CD4-positive, alpha-beta T cell treated with Interleukin-10 for 1 hour (primary cell): ENCODE data around the gene KCNMA1.
"Not testable (repeated sequence)": the region's sequence is repeated elsewhere in the genome, so short reads cannot be mapped to it uniquely, and the experiment has no call there.

ENCODE experiments used
- DNase-seq: peaks from one replicate; pipeline ENCODE4 v3.0.0-alpha.2; 2020

The KCNMA1 gene

DNA sequence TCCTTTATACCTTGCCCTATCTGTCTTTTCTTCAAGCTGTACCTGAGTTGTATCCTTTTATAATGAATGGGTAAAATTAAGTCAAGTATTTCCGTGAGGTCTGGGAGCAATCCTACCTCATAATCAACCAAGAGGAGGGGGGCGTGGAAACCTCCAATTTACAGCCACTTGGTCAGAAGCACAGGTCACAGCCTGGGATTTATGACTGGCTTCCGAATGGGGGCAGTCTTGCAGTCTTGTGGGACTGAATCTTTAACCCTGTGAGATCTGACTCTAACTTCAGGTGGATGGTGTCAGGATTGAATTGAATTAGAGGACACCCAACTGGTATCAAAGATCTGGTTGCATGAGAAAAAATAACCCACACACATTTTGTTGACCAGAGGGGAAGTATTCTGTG lies 23.5 kb upstream of the KCNMA1 start:
- DNase-seq = no peak

DNA sequence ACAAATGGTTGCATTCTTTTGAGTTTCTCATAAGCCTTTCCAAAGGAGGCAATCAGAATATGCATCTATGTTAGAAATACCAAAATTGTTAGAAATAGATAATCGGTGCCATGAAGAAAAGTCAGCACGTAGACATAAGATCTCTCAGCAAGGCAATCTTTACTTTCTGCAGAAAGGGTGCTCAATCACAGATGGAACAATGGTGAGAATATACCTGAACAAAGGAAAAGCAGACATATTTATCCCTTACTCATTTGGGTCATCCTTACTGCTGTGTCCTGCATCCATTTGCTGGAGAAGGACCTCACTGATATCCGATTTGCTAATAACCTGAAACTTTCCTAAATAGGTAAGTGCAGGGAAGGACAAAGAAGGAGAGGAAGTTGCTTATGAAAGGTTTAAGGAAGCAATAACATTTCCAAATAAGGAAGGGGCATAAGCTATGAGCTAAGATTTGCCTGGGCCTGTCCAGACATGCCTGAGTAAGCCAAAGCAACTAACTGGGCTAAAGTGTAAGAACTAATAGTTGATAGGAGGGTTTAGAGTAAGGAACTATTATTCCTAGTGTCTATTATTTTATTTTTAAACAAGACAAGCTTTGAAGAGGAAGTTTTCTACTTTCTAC lies 21.6 kb upstream of the KCNMA1 start:
- not testable (repeated sequence) for DNase-seq

DNA sequence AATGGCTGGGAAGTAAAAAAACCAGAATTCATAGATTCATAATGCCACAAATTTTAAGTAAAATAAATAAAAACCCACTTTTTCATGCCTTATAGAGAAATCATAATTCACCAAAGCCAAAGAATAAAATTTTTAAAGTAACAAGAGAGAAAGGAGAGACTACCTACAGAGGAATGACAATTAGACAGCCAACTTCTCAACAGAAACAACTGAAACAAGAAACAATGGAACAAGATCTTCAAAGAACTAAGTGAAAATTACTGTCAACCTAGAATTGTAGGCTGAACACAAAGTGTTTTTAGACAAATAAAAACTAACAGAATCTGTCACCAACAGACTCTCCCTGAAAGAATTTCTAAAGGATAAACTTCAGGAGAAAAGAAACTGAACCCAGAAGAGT lies 15.6 kb upstream of the KCNMA1 start:
- DNase-seq = no peak

DNA sequence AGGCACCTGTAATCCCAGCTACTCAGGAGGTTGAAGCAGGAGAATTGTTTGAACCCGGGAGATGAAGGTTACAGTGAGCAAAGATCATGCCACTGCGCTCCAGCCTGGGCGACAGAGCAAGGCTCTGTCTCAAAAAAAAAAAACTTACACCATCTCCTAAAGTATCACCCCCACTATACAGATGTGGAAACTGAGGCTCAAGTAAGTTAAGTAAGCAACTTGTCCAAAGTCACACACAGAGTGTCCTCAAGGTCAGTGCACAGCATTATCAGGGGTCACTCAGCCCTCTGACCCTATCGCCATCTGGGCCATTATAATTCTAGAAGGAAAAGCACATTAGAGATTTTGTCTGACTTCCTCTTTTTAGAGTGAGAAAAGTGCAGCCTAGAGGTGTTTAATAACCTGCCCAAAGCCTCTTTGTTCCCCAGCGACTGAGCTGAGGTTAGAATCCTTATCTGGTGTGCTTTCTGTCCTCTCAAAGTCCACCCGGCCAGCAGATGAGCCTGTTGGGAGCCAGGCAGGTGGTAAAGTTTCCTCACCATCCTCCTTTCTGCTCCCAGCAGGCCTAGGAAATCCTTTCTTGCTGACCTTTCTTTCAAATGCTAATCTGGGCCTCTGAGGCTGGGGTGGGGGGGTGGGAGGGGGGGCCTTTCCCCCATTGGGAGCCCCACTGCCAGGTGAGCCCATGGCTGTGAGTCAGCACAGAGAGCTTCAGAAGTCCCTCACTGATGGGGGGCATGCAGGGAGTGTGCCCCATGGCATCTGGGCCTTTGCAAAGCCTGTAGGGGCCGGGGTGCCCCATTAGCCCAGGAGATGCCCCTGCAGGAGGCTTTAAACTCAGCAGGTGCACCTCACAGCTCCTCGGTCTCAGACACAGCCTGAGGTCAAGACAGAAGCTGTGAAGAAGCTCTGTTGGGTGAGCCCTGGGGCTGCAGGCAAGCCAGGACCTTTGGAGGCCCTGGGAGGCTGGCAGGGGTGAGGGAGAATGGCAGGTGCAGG lies 12.0 kb upstream of the KCNMA1 start:
- DNase-seq = no peak

DNA sequence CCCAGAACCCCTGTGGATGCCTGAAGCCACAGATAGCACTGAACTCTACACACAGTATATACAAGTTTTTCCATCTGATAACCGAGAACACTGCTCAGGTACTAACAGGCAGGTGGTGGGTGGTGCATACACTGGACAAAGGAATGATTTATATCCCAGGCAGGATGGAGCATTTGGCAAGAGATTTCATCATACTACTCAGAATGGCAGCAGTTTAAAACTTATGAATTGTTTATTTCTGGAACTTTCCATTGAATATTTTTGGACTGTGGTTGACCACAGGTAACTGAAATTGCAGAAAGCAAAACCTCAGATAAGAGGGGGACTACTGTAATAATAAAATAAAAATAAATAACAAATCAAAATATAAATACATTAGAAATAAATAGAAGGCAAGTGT lies 10.9 kb upstream of the KCNMA1 start:
- DNase-seq = no peak

DNA sequence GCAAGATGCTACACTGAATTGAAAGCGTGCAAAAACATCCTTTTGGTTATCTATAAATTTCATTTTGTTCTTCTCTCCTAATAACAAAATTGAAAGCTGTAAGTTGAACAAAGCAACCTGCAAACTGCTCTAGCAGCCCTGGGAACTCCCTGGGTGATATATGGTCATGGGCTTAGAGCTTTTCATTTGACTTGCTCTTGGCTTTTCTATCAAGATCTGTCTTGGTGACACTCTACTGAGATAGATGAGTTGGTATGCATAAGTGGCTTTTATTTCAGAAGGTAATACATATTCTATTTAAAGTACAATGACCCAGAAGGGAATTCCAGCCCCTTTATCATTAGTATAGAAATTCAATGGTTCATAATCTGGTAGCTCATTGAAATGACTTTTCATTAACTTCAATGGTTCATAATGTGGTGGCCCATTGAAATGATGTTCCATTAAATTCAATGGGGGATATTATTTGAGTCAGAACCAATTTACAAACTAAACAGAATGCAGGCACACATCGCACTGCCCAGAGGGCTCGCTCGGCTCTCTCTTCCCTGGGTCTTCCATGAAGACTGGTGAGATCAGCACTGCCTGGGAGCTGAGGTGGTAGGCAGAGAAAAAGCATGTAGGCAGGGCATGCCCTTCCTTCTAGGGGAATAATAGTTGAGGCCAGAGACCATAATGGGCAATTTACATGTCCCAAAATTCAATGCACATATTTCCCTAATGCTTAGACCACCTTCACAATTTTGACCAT lies 10.1 kb upstream of the KCNMA1 start:
- no peak for DNase-seq

DNA sequence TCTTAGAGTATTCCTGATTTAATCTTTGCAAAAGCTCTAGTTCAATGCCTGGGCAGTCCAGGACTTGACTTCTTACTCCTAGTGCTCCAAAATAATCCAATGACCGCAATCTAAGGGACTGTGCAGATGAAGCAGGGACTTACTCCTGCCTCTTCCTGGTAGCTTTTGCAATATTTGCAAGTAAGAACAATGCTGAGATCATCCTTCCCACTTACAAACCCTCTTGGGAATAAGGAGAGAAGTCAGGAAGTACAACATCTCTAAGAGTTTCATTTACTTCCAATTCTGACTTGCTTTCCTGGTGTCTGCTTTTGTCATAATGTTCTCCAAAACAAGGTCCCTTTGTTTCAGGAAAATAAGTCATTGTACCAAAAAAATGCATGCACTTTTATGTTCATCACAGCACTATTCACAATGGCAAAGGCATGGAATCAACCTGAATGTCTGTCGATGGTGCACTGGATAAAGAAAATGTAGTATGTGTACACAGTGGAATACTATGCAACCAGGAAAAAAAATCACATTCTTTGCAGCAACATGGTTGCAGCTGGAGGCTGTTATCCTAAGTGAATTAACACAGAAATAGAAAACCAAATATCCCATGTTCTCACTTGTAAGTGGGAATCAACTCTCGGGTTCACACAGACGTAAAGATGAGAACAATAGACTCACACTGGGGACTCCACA lies 7.1 kb upstream of the KCNMA1 start:
- DNase-seq = no peak

DNA sequence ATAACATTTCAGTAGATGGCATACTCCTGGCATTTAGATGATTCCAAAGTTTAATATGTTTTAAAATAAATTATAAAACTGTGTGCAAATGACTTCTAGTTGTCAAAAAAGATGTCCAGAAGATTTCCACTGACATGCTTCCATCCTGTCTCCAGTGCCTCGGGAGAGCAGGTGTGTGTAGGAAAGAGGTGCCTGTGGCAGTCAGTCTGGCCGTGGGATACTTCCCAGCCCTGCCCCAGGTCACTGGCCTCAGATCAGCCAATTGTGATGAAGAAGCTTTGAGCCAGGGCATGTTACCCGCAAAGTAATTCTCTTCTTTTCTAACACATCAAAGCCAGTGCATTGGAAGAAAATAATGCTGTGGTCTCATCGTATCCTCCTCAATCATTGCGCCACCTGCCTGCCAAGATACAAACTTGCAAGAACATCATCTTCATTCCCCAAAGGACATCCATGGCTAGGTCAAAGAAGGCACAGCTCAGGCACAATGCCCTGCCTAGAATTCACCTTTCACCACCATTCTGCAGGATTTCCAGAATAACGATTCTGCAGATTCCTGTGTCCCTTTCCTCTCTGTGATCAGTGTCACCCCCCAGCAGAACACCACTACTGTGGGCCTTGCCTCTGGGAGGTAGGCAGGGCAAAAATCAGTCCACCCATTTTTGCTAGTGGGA lies 6.3 kb upstream of the KCNMA1 start:
- peak; percentile 23 for DNase-seq

DNA sequence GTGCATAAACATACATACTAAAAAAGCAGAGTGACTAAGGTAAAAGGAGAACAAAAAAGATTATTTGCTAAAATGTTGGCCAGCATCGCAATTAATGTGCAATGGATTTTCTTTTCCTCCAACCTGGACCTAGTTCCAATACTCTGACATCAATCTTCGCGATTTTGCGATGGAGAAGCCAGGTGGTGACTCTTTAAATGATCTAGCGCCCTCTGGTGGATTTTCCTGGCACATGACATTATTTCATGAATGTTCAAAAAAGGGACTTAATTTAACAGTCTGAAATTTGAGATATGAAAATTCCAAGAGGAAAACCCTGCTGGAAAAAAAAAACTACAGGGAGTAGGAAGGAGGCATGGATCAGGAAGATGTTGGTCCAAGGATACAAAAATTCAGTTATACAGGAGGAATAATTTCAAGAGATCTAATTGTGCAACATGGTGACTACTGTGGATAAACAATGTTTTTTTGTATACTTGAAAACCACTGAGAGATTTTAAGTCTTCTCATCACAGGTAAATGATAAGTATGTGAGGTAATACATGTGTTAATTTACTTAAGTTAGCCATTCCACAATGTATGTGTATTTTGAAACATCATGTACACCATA lies 4.3 kb upstream of the KCNMA1 start:
- DNase-seq = peak; percentile 55

DNA sequence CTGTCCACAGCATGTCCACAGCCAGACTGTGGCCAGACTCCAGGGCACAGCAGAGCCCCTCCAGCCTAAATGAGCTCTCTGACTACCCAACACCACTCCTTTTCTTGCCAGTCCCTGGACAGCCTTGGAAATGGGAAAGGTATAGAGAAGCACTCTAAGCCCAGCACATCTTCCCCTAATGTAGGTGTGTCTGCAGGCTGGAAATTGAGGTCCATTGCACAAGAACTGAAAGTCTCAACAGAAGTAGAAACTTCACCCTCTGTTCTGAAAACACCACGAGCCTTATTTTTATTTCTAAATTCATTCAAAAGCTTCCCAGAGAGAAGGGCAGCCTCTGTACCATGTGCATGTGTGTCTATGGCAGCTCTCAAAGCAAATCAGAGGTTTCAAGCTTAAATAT lies 3.7 kb upstream of the KCNMA1 start:
- DNase-seq = no peak

DNA sequence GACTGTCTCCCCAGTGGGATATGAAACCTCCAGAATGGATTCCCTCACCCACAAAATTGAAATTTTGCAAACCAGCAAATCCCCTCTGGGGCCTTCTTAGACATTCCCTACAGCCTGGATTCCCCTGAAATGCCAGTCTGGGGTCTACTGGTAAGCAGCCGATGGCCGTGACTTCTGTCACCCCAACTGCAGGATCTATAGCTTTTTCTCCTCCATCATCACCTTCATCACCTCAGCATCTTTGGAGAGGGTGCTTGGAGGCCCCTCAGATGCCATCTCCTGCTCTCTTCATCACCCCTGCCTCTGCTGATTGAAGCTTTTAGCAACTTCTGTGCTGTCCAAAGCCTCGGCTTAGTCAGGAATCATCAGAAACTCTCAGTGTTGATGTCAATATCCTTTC lies 2.6 kb upstream of the KCNMA1 start:
- no peak for DNase-seq

DNA sequence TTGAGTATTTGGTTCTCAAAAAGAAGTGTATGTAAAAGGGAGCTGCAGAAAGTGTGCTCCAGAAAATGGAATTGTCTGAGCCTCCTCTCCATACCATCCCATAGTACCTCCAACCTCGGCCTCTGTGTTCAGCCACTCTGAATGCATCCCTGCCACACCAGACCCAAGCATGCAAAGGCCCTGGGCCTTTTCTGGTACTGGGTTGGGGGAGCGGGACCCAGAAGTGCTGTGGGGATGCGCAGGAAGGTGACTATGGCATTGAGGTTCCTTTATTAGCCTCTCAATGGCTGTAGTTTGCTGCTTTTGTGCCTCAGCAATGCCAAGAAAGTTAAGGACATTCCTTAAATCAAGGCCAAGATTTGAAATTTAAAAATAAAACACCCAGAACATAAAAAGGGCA lies 2.1 kb upstream of the KCNMA1 start:
- DNase-seq = no peak

DNA sequence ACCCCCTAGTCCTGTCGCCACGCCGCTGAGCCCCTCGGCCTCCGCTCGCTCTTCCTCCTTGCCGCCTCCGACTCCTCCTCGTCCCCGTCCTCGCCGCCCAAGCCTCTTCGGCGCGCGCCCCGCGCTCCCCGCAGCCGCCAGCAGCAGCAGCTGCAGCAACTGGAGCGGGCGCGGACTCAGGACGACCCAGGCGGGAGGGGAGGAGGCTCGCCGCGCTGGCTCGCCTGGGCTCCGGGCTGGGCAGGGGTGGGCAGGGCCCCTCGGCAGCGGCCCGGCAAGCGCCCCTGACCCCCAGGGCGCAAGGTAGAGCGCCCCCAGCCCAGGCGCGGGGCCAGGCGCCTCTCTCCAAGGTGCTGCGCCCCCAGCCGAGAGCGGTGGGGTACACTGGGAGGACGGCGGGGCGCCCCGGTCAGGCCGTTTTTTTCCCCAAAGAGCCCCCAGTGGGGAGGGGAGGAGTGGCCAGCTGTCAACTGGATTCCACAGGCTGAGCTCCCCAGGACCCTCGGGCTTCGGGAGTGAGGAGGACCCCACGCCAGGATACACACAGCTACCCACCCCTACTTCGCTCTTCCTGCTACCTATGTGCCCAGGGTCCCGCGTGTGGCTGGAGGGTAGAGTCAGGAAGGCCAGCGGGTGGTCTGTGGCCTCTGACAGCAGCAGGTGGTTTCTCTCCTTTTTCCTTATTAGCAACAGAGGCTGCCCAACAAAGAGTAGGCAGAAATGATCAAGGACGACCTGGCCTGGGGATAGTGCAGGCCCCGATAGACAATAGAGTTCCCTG lies 903 bp upstream of the KCNMA1 start:
- no peak for DNase-seq

DNA sequence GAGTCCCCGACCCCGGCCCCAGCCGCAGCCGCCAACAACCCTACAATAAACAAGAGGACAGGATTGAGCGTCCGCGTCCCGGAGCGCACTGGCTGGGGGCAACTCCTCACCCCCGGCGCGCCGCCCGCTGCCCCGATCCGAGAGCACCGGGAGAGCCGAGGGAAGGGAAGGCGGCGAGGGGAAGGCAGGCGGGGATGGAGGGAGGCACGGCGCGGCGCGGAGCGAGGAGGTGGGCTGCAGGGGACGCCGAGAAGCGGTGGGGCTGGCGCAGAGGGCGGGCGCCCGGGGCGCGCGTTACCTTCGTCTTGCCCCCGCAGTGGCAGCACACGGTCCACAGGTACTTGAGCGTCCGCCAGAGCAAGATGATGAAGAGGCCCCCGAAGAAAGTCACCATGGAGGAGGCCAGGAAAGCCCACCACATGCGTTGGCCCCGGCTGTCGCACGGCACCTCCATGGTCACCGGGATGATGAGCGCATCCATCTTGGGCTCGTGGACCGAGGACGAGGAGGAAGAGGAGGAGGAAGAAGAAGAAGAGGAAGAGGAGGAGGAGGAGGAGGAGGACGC lies 559 bp downstream of the KCNMA1 start:
- DNase-seq = no peak

DNA sequence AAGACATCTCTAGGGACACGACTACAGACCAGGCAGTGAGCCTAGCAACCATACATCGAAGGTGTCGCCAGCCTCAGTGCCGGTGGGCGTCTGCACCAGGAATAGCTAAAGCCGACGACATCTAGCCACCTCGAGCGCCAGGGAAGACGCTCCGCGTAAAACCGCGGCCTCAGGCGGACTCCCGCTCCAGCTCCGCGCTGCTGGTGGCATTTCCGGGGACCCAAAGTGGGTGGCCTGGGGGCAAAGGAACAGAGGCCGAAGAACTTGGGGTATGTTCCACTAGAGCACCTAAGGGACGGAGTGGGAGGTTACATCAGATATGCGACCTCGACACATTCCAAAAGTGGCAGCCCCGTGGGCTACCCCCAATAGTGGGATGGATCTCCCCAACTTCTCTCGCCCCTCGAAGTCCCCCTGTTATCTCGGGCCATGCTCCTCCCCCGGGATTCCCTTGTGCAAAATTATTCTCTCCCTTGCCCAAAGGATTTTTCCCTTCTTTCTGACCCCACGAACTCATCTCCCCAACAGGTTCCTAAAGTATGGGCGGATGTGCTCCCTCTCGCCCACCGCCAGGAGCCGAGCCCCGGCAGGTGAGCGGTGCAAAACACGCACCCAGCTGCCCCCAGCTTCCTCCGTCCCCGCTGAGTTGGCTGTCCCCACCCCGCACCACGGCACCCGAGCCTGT lies 1.2 kb downstream of the KCNMA1 start:
- DNase-seq = no peak

DNA sequence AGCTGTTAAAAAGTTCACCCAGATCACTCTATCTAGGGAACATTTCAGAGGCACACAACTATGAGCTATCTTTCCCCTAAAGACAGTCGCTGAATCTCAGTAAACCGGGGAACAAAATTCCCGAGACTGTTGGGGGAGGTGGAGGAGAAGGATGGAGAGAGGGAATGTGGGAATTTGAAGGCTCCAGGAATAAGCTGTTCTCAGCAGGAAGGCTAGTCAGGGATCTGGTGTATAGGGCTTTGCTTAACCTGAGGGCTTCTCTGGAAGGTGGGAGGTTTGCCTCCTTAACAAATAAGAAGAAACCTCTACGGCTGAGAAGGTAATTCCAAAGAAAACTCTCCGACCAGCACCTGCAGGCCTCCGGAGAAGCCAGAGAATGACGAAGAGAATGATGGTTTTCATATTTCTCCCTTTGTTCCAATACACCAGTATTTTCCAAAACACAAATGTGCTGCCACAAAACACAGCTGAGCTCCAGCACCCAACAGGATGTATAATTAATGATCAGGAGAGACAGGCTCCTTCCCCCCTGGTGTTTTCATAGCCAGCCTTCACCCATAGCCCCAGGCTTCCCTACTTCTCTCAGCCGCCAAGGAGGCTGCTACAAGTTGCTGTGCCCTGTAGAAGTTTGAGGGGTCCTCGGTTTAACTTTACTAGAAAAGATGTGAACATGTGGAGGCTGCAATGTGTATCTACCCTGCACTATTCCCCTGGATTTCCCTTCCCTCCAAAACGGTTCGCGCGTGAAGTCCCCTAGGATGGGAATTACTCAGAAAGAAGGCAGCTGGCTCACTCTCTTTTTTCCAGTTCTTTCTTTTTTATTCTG lies 2.0 kb downstream of the KCNMA1 start:
- DNase-seq = no peak

DNA sequence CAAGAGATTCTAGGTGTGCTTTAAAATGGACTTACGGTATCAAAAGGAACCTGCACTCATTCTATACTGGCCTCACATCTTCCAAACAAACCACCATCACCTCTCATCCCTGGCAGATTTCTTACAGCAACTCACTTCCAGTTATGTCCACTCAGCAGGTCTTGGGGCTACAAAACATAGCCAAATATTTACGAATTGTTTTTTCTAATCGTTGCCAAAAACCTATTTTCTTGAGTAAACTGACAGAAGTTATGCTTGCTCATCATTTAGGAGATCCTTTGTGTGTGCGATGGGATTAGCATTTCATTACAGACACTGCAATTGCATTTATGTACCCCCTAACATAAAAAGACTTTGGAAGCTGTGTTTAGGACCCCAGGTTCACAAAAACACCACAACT lies 2.7 kb downstream of the KCNMA1 start:
- DNase-seq = no peak

DNA sequence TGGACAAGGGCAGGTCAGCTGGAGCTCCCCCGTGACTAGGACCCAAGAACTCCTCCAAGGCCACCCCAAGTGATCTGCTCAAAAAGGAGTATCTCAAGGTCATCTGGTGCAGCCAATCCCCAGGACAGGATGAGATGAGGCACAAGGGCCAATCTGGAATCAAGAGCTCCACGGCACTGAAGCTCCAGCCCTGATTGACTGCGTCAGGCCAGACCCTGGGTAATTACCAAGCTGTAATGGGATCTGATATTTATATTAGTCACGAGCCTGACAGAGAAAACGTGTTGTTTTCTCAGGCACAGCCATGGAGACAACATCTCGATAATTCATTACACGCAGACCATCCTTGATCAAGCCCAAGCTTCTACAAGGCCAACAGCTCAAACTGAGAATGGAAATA lies 4.2 kb downstream of the KCNMA1 start:
- DNase-seq = no peak

DNA sequence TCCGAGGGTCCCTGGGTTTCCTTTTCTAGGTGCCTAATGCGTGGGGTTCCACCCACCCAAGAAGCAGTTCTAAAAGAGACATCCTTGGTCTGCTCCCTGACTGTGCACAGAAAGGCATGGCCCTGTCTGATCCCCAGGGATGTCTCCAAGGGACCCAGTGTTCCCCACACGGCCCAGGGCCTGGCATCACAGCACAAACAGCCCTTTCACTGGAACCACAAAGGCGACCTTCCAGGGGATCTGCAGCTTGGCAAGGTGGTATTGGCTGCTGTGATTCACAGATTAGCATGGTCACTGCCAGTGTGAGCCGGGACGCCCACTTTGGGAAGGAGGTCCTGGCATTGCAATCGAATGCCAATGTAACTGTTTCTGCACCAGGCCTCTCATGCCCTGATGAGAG lies 6.4 kb downstream of the KCNMA1 start:
- no peak for DNase-seq
